ENCODE data around the gene CALY.
A peak's percentile ranks its signal among the peaks of the same experiment; 100 is the strongest.

CALY gene

DNA sequence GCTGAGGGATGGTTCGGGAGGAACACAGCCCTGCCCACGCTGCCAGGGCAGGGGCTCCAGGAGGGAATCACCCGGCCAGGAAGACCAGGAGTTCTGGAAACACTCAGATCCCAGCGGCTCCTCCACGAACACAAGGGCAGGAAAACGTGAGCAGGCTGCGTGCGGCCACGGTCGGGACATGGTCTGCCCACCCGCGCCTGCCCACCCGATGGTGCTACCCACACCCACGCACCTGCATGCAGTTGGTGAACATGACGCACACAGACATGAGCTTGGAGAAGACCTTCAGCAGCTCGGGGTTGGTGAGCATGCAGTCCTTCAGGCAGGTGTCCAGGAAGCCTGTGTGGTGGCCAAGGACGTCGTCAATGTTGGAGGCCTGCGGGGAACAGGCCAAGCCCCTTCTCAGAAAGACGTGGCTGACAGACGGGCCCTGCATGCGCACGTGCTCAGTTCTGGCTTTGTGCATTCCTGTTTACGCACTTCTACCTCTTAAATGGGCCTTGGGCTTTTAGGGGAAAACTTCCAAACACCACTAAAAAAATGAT lies 53.8 kb downstream of the CALY start:
- no peak for DNase-seq

DNA sequence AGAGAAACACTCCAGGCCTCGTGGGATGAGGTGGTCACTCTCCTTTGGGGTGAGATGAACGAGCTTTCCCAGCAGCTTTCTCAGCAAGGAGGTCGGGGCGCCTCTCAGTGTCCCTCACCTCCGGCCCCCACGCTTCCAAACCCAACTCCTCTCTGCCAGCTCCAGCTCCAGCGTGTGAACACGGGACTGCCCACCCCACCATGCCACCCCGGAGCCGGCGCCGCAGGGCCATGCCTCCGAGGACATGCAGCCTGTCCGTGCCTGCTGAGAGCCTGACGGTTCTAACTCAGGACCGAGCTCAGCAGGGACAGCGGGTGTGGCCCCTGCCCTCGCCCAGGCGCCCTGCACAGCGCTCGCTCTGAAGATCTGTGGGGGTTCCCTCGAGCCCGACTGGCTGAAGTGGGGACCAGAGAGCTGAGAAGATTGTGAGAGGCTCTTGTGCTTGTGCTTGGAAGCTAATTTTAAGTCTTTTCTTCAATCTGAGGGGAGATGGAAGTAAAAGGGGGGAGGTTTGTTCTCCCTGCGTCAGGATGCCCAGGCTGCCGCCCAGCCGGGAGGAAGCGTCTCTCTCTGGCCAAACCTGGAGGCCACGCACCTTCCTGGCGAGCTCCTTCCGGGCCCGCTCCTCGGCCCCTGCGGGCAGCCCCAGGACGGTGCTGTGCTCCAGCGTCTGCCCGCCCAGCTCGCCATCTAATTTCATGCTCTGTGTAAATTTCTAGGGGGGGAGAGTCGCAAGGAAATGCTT lies 54.9 kb downstream of the CALY start:
- no peak for DNase-seq

DNA sequence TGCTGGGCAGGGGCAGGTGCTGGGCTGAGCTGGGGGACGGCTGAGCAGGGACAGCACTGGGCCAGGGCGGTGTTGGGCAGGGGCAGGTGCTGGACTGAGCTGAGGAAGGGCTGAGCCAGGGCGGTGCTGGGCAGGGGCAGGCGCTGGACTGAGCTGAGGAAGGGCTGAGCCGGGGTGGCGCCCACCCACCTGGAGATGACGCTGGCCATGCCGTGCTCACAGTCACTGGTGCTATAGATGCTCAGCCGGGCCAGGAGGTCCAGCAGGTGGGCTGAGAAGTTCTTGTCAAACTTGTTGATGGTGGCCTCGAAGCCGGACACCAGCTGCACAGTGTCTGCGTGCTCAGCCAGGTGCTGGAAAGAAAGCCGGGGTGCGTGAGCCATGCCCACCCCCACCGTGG lies 55.6 kb downstream of the CALY start:
- DNase-seq: no peak

DNA sequence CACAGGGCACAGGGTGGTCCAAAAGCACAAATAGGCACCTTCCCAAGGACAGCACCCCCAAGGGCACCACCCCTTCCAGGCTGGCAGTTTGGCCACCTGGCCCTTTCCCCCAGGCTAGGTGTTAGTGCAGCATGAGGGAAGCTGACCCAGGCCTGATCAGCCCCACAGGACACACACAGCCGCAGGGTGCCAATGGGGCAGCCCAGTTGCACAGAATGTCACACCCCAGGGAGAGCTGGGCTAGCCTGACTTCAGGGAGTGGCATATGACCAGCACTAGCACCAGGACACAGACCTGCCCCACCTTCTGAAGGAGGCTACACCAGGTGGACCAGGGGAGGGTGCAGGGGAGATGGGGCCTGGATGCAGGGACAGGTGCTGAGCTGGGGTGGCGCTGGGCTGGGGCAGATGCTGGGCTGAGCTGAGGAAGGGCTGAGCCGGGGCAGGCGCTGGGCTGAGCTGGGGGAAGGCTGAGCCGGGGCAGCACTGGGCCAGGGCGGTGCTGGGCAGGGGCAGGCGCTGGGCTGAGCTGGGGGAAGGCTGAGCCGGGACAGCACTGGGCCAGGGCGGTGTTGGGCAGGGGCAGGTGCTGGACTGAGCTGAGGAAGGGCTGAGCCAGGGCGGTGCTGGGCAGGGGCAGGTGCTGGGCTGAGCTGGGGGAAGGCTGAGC lies 56.2 kb downstream of the CALY start:
- no peak for DNase-seq

DNA sequence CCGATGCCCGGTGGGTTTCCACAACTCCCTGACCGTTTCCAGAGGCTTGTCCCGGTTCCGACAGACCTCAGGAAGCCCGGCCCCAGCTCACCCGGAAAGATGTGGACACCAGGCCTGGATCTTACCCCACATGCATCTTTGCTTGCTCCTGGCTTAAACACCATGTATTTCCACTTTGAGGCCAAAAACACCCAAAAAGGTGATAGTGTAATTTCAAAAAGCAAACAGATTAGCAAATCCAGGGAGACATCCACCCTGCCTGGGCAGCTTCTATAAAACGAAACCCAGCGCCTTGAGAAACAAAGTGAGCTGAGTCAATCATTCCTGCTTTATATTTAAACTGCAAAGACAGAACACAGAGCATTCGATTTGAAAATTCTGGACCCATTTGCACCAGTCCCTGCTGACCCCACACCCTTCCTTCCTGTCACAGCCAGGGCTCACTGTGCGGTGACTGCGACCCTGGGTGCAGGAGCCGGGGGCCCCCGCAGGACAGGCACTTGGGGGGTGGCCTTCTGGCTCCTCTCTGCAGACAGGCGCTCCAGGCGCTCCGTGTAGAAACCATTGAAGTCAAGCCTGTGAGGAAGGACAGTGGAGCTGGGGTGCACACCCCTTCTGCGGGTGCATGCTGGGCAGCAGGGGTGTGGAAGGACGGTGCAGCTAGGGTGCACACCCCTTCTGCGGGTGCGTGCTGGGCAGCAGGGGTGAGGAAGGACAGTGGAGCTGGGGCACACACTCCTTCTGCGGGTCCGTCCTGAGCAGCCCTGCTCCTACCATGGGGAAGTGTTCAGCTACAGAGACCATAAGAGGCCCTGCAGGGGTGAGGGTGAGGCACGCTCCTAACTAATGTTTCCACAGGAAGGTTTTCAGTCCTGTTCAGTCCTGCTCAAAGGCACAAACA lies 57.1 kb downstream of the CALY start:
- no peak for DNase-seq

DNA sequence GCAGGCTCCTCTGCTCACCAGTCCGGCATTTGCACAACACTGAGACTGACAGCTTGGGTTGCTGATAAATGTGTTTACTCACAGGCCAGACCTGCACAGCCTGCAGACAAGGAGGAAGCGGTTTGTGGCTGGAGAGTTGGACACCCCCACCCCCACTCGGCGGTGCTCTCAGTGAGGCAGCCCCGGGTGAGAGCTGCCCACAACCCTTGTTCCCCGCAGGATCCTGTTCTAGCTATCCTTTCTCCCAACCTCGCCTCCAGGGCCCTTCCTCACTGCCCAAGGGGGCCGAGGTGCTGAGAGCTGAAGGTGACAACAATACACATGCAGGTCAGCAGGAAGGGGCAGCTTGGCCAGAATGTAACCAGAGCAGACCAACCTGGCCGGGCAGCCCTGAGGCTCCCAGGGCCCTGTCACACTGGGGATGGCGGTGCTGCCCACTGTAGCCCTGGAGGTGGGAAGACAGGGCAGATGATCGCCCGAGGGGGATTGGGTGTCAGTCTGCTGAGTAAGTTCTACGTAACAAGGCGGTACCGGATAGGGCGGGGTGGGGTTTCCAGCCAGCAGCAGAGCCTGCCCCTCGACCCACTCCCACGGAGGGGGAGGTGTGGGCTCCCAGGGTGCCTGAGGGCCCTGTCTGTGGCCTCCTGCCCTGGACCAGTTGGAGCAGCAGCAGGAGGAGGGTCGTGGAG lies 58.0 kb downstream of the CALY start:
- peak; percentile 57 for DNase-seq

DNA sequence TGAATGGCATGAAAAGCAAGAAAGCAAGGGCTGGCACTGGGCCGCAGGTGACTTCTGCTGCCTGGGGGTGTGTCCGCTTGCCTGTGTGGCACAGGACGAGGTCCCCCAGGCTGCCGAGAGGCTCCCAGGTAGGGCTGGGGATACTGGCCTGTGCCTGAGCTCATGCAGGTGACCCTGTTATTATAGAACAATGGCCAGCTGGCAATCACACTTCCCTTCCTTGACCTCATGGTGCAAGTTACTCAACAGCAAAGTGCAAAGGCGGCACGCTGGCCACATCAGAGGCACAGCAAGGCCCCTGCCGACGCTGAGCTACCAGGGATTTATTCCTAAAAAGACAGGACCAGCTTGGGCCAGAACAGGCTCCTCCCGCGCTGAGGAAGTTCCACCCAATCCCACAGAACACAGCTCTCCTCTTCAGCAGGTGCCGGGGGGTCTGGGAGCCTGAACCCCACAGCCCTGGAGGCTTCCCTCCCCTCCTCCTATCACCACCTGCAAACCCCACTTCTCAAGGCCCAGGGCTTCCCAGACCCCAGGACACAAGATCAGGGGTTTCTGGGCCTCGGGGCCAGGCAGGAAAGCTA lies 58.6 kb downstream of the CALY start:
- DNase-seq: no peak

DNA sequence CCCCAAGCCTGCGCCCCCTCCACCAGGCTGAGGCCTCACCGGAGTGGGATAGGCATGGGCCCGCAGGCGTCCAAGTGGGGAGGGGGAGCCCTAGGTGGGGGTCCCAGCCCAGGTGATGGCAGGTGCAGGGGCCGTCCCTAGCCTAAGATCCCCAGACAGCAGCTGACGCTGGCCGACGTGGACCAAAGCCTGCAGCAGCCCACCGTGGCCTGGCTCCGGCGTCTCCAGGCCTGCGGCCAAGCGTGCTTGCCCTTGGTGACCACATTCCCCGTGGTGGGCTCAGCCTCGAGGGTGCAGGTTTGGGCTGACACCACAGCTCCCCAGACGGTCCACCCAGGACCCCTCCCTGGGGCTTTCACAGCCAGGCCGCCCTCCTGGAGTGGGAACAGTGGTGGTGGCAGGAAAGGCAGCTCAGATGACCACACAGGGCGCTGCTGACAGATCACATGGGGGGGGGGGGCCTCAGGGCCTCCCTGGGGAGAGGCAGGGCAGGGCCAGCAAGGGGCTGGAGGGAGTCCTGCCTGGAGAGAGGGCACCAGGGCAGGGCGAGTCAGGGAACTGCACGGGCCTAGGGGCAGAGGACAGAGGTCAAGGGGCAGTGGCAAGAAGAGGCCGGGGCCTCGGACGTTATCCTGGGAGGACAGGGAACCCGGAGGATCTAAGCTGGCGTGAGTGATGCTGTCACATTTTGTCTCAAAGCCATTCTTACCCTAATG lies 59.3 kb downstream of the CALY start:
- no peak for DNase-seq

DNA sequence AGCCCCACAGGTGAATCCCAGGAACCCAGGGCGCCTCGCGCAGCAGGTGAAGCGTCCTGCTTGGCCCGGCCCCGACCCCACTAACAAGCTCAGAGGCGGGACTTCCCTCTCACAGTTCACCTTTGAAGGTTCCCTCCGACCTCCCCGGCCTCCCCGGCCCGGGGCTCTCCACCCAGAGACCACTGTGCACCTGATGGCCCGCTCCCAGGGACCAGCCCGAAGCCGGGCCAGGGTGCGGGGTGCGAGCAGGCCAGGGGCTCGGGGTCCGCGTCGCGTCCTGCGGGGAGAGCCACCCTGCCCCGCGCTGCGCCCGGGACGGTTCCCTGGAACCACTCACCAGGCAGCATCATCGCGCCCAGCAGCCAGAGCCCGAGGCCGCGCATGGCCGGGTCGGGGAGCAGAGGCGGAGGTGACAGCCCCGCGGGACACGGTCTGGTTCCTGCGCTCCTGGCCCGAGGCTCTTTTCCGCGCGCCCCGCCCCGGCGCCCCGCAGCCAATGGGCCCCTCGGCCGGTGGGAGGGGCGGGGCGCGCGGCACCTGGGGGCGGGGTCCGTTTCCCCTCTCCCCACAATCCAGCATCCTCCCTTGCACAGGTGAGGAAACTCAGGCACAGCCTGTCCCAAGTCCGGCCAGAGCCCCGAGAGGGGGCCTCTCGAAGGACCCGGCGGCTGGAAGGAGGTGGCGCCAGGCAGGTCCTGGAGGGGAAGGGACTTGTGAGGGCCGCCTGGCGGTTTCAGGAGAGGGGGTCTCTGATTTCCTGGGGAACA lies 60.1 kb downstream of the CALY start, which contains the start of gene ADAM8:
Gene ADAM8 (minus strand): TSS at position 434 of the 767 bp plus-strand sequence. CDS start 51 bp downstream, at position 383.
- DNase-seq: no peak

DNA sequence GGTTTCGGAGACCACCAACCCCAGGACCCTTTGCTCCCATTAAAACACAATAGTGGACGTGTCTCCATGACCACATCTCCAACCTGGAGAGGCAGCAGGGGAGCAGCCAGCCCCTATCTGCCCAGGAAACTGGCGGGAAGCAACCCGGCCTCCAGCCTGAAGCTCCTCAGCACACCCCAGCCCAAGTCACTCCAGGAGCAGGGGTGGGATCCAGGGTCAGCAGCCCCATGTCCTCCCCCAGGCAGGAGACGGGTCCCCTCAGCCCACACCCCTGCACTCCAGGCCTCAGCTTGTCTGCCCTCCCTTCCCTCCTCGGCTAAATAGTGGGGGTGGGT lies 60.6 kb downstream of the CALY start:
- no peak for DNase-seq

DNA sequence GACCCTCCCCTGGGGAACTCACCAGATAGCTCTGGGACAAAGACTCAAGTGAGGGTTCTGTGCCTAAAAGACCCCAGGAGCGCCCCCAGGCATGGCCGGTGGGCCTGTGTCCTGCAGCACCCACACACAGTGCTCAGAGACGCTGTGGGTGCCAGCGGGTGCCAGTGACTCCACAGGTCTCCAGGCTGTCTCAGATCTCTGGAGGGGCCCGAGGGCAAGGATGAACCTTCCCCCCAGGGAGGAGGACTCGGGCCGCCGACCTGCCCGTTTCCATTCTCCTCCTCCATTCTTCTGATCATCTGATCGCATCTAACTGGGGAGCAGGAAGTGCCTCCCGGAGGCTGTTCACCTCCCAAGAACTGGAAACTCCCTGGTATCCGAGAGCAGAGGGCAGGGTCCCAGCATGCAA lies 61.0 kb downstream of the CALY start:
- no peak for DNase-seq

DNA sequence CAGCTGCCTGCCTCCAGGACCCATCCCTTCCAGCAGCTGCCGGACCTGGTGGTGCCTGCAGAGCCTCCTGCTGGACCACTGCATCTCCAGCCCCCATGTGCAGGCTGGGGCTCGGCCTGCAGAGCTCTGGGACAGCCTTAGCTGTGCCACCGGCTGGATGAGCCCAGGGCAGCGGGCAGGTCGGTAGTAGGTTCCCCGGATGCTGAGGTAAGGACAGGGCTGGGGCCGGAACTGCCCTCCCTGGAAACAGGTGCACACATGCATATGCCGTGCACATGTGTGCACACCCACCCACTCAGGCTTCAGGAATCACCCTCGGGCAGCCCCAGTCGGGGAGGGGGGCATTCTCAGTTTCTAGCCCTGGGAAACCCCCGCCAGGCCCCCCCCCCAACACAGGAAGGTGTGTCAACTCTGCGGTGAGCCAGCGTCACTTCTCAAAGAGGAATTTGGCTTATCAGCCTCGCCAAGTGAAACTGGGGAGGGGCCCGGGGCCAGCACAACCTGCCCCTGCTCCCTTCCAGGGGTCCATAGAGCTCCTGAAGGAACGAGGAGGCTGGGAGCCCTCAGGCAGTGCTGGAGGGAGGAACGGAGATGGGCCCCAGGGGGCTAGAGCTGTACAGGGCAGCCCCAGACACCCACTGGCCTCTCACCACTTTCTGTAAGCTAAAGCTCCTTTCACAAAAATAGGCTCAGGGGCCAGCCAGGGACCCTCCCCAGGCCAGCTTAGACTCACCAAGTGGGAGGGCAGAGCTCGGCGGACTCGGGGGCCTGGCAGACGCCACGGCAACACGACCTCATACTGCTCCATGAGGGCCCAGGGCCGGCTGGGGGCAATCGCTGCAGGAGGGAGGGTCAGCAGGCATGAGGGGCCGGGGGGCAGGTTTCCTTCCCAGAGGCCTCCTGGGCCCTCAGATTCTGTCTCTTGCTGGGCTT lies 61.7 kb downstream of the CALY start:
- no peak for DNase-seq
